Body of pancreas (tissue), 4 donors: Measurements from ENCODE around the gene STX16.

ENCODE experiments used
- POLR2A ChIP-seq, 3 donors: fragments of 450-650 bp; IDR thresholded peaks; one replicate each; pipeline ENCODE4 v1.6.1; 2016; ENCODE audit warnings: antibody characterized with exemption in 3 of 3, mild to moderate bottlenecking in 2 of 3
- TF ChIP-seq, protein P1 (sequence below), 7 experiments: fragments of 450-650 bp in 4 of 7; fragments of 200-600 bp in 3 of 7; sonication (generic) in 3 of 7; IDR thresholded peaks; one replicate each; pipeline ENCODE4 v1.5.1; 2016 to 2019; ENCODE audit warnings: antibody characterized with exemption in 7 of 7

DNA sequence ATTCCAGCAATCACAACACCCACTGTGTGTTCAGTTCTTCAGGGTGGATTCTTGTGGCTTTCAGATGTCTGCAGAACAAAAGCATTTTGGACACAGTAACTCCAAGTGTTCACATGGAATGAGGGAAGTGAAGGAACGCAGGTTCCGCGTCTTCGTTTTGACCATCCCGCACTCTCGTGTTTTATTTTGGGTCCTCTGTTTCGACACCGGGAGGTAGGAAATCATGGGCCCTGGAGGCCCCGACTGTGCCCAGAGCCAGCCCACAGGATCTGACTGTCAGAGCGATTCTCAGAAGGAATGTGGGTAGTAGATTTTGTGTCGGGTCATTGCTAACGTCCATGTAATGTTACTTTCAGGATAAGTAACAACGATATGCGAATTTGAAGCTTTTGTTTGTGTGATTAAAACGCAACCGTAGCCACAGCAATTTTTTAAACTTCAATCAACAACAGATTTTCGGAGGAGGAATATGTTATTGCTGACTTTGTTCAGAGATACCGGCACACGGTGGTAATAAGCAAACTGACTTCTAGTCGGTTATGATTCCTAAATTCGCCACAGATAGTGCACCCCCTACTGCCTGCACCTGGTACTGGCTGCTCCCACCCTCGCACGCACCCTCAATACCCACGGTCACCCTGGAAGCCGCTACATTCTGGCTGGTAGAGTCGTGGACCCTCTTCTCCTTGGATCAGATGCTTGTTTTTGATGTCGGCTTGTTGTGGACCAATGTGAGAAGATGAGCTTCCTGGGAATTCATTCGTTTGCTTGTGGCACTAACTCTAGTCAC, 52.0 kb downstream of the STX16 start:
- TF ChIP-seq, protein P1, sequence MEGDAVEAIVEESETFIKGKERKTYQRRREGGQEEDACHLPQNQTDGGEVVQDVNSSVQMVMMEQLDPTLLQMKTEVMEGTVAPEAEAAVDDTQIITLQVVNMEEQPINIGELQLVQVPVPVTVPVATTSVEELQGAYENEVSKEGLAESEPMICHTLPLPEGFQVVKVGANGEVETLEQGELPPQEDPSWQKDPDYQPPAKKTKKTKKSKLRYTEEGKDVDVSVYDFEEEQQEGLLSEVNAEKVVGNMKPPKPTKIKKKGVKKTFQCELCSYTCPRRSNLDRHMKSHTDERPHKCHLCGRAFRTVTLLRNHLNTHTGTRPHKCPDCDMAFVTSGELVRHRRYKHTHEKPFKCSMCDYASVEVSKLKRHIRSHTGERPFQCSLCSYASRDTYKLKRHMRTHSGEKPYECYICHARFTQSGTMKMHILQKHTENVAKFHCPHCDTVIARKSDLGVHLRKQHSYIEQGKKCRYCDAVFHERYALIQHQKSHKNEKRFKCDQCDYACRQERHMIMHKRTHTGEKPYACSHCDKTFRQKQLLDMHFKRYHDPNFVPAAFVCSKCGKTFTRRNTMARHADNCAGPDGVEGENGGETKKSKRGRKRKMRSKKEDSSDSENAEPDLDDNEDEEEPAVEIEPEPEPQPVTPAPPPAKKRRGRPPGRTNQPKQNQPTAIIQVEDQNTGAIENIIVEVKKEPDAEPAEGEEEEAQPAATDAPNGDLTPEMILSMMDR (IDR thresholded peaks at IDR 0.05) = no peak
- TF ChIP-seq POLR2A (IDR thresholded peaks at IDR 0.05) = no peak
